Endodermal cell (in vitro differentiated cells): ENCODE data around the gene HLF. TPM values are rescaled to one million over a fixed set of nuclear protein-coding genes. Genes with fewer than 3 reads are reported as not detected.

Experiments used
- DNase-seq: peaks from one replicate; pipeline ENCODE4 v3.0.0-alpha.2; 2017
- H3K27ac ChIP-seq: 2 replicates; pipeline ENCODE4 v1.5.1; 2013; ENCODE audit warnings: mild to moderate bottlenecking, low read depth, low read length, moderate library complexity
- H3K27me3 ChIP-seq: 2 replicates; pipeline ENCODE4 v1.6.1; 2013; ENCODE audit warnings: mild to moderate bottlenecking, low read length, moderate library complexity; ENCODE audit not compliant: insufficient read depth, control insufficient read depth, poor library complexity, severe bottlenecking
- H3K36me3 ChIP-seq: 2 replicates; pipeline ENCODE4 v1.7.0; 2013; ENCODE audit warnings: mild to moderate bottlenecking, low read length, moderate library complexity; ENCODE audit not compliant: control insufficient read depth, insufficient read depth
- H3K4me1 ChIP-seq: one replicate; pipeline ENCODE4 v1.7.0; 2013; ENCODE audit warnings: low read length; ENCODE audit not compliant: control insufficient read depth, insufficient read depth
- H3K4me3 ChIP-seq: 2 replicates; pipeline ENCODE4 v1.5.1; 2013; ENCODE audit warnings: mild to moderate bottlenecking, low read length, moderate library complexity
- H3K9ac ChIP-seq: 2 replicates; pipeline ENCODE4 v1.6.1; 2013; ENCODE audit warnings: mild to moderate bottlenecking, low read length, moderate library complexity; ENCODE audit not compliant: poor library complexity, severe bottlenecking; ENCODE audit errors: extremely low read depth
- H3K9me3 ChIP-seq: 2 replicates; pipeline ENCODE4 v1.6.1; 2013; ENCODE audit warnings: mild to moderate bottlenecking, low read length, moderate library complexity; ENCODE audit not compliant: control insufficient read depth
- H3K27ac Mint-ChIP-seq: 2 replicates; pipeline ENCODE4 v1.8.0; 2020; ENCODE audit warnings: mixed read lengths
- H3K27me3 Mint-ChIP-seq: 2 replicates; pipeline ENCODE4 v1.8.0; 2021; ENCODE audit warnings: mild to moderate bottlenecking, mixed read lengths; ENCODE audit not compliant: insufficient read depth
- H3K36me3 Mint-ChIP-seq: 2 replicates; pipeline ENCODE4 v1.8.0; 2020; ENCODE audit warnings: low read depth, mixed read lengths
- H3K4me1 Mint-ChIP-seq: 2 replicates; pipeline ENCODE4 v1.8.0; 2020; ENCODE audit warnings: mixed read lengths
- H3K4me3 Mint-ChIP-seq: 2 replicates; pipeline ENCODE4 v1.8.0; 2020; ENCODE audit warnings: mild to moderate bottlenecking, moderate library complexity, mixed read lengths
- H3K9me3 Mint-ChIP-seq: 2 replicates; pipeline ENCODE4 v1.8.0; 2020; ENCODE audit warnings: mild to moderate bottlenecking, mixed read lengths
- WGBS, 2 experiments: methylation state at CpG; one replicate each; pipeline versions ENCODE4 v1.1.5 to v1.1.7; 2013; ENCODE audit warnings: missing lambda C conversion rate in 2 of 2, mixed read lengths in 1 of 2; ENCODE audit not compliant: insufficient coverage in 1 of 2, insufficient read length in 1 of 2; 5-methylcytosine and 5-hydroxymethylcytosine counted together
- total RNA-seq, 2 donors: library from RNA; stranded (reverse); fragmentation: NEBNext Ultra II Directional in 1 of 2; extraction: Animal tissue kit (Norgen Biotek cat#: 25700) in 1 of 2; gene quantifications; 2 replicates in 1 of 2; 3 replicates in 1 of 2; pipeline ENCODE4 v1.2.1, GENCODE V29; 2021
- TF ChIP-seq, protein P1 (sequence below): fragments of 200-600 bp; sonication (generic); conservative IDR thresholded peaks from 2 replicates; pipeline ENCODE4 v1.5.0; 2021; ENCODE audit warnings: antibody characterized with exemption, mild to moderate bottlenecking

HLF gene
- total RNA-seq, 2 donors from 2014 or later = not detected

DNA sequence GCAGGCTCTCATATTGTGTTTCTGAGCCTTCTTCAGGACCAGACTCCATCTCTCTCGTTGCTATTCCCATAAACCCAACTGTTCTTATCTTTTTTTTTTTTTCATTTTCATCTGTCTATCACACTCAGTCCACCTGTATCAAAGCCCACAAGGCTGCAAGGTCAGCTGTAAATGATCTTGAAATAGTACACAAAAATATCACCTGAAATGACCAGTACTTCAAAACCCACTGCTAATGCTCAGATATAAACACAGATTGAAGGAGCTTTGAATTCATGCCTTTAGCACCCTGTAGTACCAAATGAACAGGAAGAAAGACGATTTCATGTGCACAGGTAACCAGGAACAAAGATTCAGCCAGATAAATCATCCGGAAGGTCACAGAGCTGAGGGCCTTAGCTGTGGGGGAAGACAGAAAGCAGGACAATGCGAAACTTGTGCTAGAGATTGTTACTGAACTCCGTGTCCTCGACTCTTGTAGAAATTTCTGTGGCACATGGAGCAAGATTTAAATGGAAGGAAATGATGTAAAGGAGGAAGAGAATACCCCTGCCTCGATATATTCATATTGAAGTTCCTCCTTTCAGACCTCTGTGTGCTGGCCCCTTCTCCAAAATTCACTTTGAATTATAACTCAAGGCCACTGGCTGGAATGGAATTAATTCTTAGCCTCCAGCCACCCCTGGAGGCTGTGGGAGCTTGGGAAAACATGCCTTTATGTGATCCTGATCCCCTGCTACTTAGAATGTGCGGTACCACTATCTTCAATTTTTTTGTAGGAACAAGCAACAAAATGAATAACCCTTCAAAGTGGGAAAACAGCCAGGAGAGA, 4.1 kb downstream of the HLF start:
- Mint-ChIP-seq H3K27me3 (peaks cover 74% of the 10 kb centered on the region), H3K27ac (no peak overlapping the region), H3K4me3 (no peak overlapping the region), H3K9me3 (no peaks in the 10 kb centered on the region), H3K36me3 (no peaks in the 10 kb centered on the region), H3K4me1 (peaks cover 7% of the 10 kb centered on the region)
- peaks cover 66% of the 10 kb centered on the region for H3K27me3 ChIP-seq
- no peak for DNase-seq
- no peak overlapping the region for H3K27ac ChIP-seq
- TF ChIP-seq, protein P1, sequence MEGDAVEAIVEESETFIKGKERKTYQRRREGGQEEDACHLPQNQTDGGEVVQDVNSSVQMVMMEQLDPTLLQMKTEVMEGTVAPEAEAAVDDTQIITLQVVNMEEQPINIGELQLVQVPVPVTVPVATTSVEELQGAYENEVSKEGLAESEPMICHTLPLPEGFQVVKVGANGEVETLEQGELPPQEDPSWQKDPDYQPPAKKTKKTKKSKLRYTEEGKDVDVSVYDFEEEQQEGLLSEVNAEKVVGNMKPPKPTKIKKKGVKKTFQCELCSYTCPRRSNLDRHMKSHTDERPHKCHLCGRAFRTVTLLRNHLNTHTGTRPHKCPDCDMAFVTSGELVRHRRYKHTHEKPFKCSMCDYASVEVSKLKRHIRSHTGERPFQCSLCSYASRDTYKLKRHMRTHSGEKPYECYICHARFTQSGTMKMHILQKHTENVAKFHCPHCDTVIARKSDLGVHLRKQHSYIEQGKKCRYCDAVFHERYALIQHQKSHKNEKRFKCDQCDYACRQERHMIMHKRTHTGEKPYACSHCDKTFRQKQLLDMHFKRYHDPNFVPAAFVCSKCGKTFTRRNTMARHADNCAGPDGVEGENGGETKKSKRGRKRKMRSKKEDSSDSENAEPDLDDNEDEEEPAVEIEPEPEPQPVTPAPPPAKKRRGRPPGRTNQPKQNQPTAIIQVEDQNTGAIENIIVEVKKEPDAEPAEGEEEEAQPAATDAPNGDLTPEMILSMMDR = no peak
- no peaks in the 10 kb centered on the region for H3K4me1 ChIP-seq
- no peak overlapping the region for H3K9ac ChIP-seq
- no peaks in the 10 kb centered on the region for H3K9me3 ChIP-seq
- 89 to 91% methylated on average over 6 to 8 of the region's 8 CpGs for whole genome bisulfite sequencing, 2 experiments
- no peaks in the 10 kb centered on the region for H3K36me3 ChIP-seq
- H3K4me3 ChIP-seq = no peak overlapping the region

DNA sequence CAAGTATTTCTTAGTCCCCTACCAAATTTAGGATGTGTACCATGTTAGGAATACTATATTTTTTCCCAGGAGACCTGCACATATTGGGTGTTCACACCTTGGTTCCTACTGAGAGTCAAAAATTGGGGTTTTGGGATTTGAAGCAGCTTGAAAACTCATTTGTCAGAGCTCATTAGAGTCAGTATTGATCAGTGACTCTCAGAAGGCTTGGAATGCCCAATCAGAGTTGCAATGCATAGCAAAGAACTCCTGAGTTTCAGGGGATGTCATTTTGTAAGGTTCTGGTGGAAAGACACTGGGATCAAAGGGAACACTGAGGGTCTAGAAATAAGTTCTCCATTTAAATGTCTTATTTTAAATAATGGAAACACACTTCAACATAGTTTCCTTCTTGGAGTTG, 5.1 kb downstream of the HLF start:
- no peaks in the 10 kb centered on the region for H3K36me3 ChIP-seq
- Mint-ChIP-seq H3K27me3 (peaks cover 66% of the 10 kb centered on the region), H3K4me3 (no peak overlapping the region), H3K27ac (no peak overlapping the region), H3K36me3 (no peaks in the 10 kb centered on the region), H3K9me3 (no peaks in the 10 kb centered on the region), H3K4me1 (no peaks in the 10 kb centered on the region)
- H3K4me3 ChIP-seq = no peak overlapping the region
- H3K4me1 ChIP-seq = no peaks in the 10 kb centered on the region
- H3K9ac ChIP-seq = no peak overlapping the region
- no peak for DNase-seq
- no peak overlapping the region for H3K27ac ChIP-seq
- H3K27me3 ChIP-seq = peaks cover 56% of the 10 kb centered on the region
- no peaks in the 10 kb centered on the region for H3K9me3 ChIP-seq
- TF ChIP-seq, protein P1 = no peak

DNA sequence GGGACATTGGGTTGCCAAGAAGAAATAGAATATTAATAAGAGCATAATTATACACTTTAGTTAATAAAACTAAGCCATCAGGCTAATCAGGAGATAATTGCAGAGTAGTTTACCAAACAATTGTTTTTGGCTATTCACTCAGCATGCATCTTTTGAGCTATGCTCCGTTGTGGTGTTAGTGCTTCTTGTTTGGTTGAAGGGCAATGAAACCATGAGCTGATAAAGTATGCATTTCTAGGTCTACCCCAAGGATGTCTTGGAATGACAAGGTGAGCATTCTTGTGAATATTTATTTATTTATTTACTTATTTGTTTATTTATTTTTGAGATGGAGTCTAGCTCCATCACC, 6.4 kb downstream of the HLF start:
- Mint-ChIP-seq H3K4me3 (no peak overlapping the region), H3K9me3 (no peaks in the 10 kb centered on the region), H3K4me1 (no peaks in the 10 kb centered on the region), H3K36me3 (no peaks in the 10 kb centered on the region), H3K27ac (no peak overlapping the region), H3K27me3 (peaks cover 53% of the 10 kb centered on the region)
- TF ChIP-seq, protein P1 = no peak
- Histone ChIP-seq H3K9me3 (no peaks in the 10 kb centered on the region), H3K36me3 (no peaks in the 10 kb centered on the region), H3K27ac (no peak overlapping the region), H3K4me3 (no peak overlapping the region), H3K9ac (no peak overlapping the region), H3K4me1 (no peaks in the 10 kb centered on the region), H3K27me3 (peaks cover 43% of the 10 kb centered on the region)
- WGBS, 2 experiments = 70% methylated on average over 1 of the region's 1 CpG; no CpG with 5 or more reads in 1 of the 2 experiments
- no peak for DNase-seq
